ENCODE results near the gene FAM217B.

- TF ChIP-seq CTCF (IDR thresholded peaks at IDR 0.05), result no peak
- TF ChIP-seq POLR2AphosphoS5 (IDR thresholded peaks at IDR 0.05), result no peak
- no peak for TF ChIP-seq EP300 (IDR thresholded peaks at IDR 0.05)
- no peak for TF ChIP-seq POLR2A (IDR thresholded peaks at IDR 0.05)
Observed at GRCh38 chr20:59994697-59995122, 54.5 kb downstream of the FAM217B start.

All from sigmoid colon (tissue), 4 donors.